Activated naive CD8-positive, alpha-beta T cell (primary cell): ENCODE data around the gene CD84.
"Not testable (repeated sequence)": the region's sequence is repeated elsewhere in the genome, so short reads cannot be mapped to it uniquely, and the experiment has no call there.

Experiments used
- H3K27ac Mint-ChIP-seq: one replicate; pipeline ENCODE4 v1.8.0; 2021; ENCODE audit warnings: mixed read lengths
- H3K27me3 Mint-ChIP-seq: one replicate; pipeline ENCODE4 v1.8.0; 2021; ENCODE audit warnings: mixed read lengths
- H3K36me3 Mint-ChIP-seq: one replicate; pipeline ENCODE4 v1.8.0; 2021; ENCODE audit warnings: mixed read lengths
- H3K4me1 Mint-ChIP-seq: one replicate; pipeline ENCODE4 v1.8.0; 2021; ENCODE audit warnings: low read depth, mixed read lengths
- H3K4me3 Mint-ChIP-seq: one replicate; pipeline ENCODE4 v1.8.0; 2021; ENCODE audit warnings: mild to moderate bottlenecking, mixed read lengths
- H3K9me3 Mint-ChIP-seq: one replicate; pipeline ENCODE4 v1.8.0; 2021; ENCODE audit warnings: low read depth, mixed read lengths

CD84 gene

GRCh38 chr1:160500321-160500990, 78.8 kb downstream of the CD84 start:
- H3K4me1 Mint-ChIP-seq, result peaks cover 75% of the 10 kb centered on the region
- peaks cover 53% of the 10 kb centered on the region for H3K36me3 Mint-ChIP-seq
- H3K27ac Mint-ChIP-seq, result no peak overlapping the region
- H3K9me3 Mint-ChIP-seq, result peaks cover 10% of the 10 kb centered on the region
- no peak overlapping the region for H3K4me3 Mint-ChIP-seq
- H3K27me3 Mint-ChIP-seq, result no peaks in the 10 kb centered on the region

GRCh38 chr1:160499631-160500030, 79.7 kb downstream of the CD84 start:
- Mint-ChIP-seq H3K27me3 (no peaks in the 10 kb centered on the region), H3K4me1 (peaks cover 78% of the 10 kb centered on the region), H3K9me3 (peaks cover 6% of the 10 kb centered on the region), H3K4me3 (peak overlapping the region; percentile 14), H3K36me3 (peaks cover 56% of the 10 kb centered on the region), H3K27ac (peak overlapping the region; percentile 23)

- not testable (repeated sequence) for H3K4me3 Mint-ChIP-seq, H3K9me3 Mint-ChIP-seq, H3K27me3 Mint-ChIP-seq
- peak overlapping the region; percentile 34 for H3K27ac Mint-ChIP-seq
- H3K36me3 Mint-ChIP-seq, result peaks cover 53% of the 10 kb centered on the region
- H3K4me1 Mint-ChIP-seq, result peaks cover 69% of the 10 kb centered on the region
Measured at GRCh38 chr1:160498301-160499065, 80.8 kb downstream of the CD84 start.

GRCh38 chr1:160496334-160496733, 83.0 kb downstream of the CD84 start:
- no peak overlapping the region for H3K4me3 Mint-ChIP-seq
- peaks cover 6% of the 10 kb centered on the region for H3K9me3 Mint-ChIP-seq
- H3K36me3 Mint-ChIP-seq, result peaks cover 40% of the 10 kb centered on the region
- H3K27me3 Mint-ChIP-seq, result no peaks in the 10 kb centered on the region
- peak overlapping the region; percentile 1 for H3K27ac Mint-ChIP-seq
- H3K4me1 Mint-ChIP-seq, result peaks cover 51% of the 10 kb centered on the region

GRCh38 chr1:160494620-160495019, 84.7 kb downstream of the CD84 start:
- H3K36me3 Mint-ChIP-seq, result peaks cover 40% of the 10 kb centered on the region

GRCh38 chr1:160492617-160493016, 86.7 kb downstream of the CD84 start:
- Mint-ChIP-seq H3K4me3 (no peak overlapping the region), H3K27ac (no peak overlapping the region), H3K9me3 (no peaks in the 10 kb centered on the region), H3K4me1 (peaks cover 31% of the 10 kb centered on the region), H3K36me3 (peaks cover 29% of the 10 kb centered on the region), H3K27me3 (no peaks in the 10 kb centered on the region)

More at GRCh38 chr1:160494620-160495019, 84.7 kb downstream of the CD84 start:
- no peaks in the 10 kb centered on the region for H3K27me3 Mint-ChIP-seq
- H3K27ac Mint-ChIP-seq, result peak overlapping the region; percentile 37
- H3K9me3 Mint-ChIP-seq, result peaks cover 4% of the 10 kb centered on the region
- H3K4me1 Mint-ChIP-seq, result peaks cover 43% of the 10 kb centered on the region
- H3K4me3 Mint-ChIP-seq, result no peak overlapping the region

GRCh38 chr1:160491981-160492380, 87.3 kb downstream of the CD84 start:
- Mint-ChIP-seq H3K27me3 (no peaks in the 10 kb centered on the region), H3K9me3 (no peaks in the 10 kb centered on the region), H3K4me3 (no peak overlapping the region), H3K4me1 (peaks cover 29% of the 10 kb centered on the region), H3K36me3 (peaks cover 28% of the 10 kb centered on the region), H3K27ac (no peak overlapping the region)
